Panc1 (cell line): Measurements from ENCODE around the gene EYA2. TPM values are rescaled to one million over a fixed set of nuclear protein-coding genes. Genes with fewer than 3 reads are reported as not detected.

Experiments used
- ATAC-seq: fragments of 200-7000 bp; cut with Tn5 transposase; 2 replicates; pipeline ENCODE4 v1.9.1; 2020; ENCODE audit warnings: mild to moderate bottlenecking, moderate library complexity
- BruUV-seq: library from RNA; stranded (reverse); fragments of 400-500 nt; replicated peaks from 2 replicates; lab custom pipeline; 2021; lab: Mats Ljungman, UMichigan
- CTCF ChIA-PET: fragments of 300-600 bp; sonication (Branson Sonifier 250); formaldehyde crosslinking; loops from one replicate; lab custom pipeline; 2022; ENCODE audit warnings: antibody characterized with exemption; lab: Charles Lee
- POLR2A ChIA-PET: fragments of 300-600 bp; sonication (Branson Sonifier 250); formaldehyde crosslinking; loops from one replicate; lab custom pipeline; 2022; ENCODE audit warnings: antibody characterized with exemption; lab: Charles Lee
- DNase-seq: peaks from one replicate; pipeline ENCODE4 v3.0.0-alpha.2; 2010; ENCODE audit warnings: low read depth, low spot score
- H3K27ac ChIP-seq: 2 replicates; pipeline ENCODE4 v1.5.1; 2011; ENCODE audit warnings: mild to moderate bottlenecking, low read length, inconsistent platforms
- H3K27me3 ChIP-seq: fragments of 200-500 bp; sonication (Bioruptor generic); 2 replicates; pipeline ENCODE4 v1.6.0; 2014; ENCODE audit warnings: low read length, inconsistent platforms; ENCODE audit not compliant: control insufficient read depth, insufficient read depth
- H3K36me3 ChIP-seq: fragments of 200-500 bp; sonication (Bioruptor generic); 2 replicates; pipeline ENCODE4 v1.5.1; 2014; ENCODE audit warnings: inconsistent platforms, mild to moderate bottlenecking, low read length, moderate library complexity; ENCODE audit not compliant: control insufficient read depth, insufficient read depth
- H3K4me1 ChIP-seq: 2 replicates; pipeline ENCODE4 v1.5.1; 2011; ENCODE audit warnings: inconsistent platforms, mild to moderate bottlenecking, low read length, moderate library complexity; ENCODE audit not compliant: control insufficient read depth, insufficient read depth
- H3K4me3 ChIP-seq, 2 experiments: 2 replicates each; pipeline ENCODE4 v1.5.1; 2011 to 2012; ENCODE audit warnings: low read depth in 2 of 2, low read length in 2 of 2, mild to moderate bottlenecking in 2 of 2, inconsistent platforms in 1 of 2, moderate library complexity in 1 of 2
- H3K9me3 ChIP-seq: fragments of 200-500 bp; sonication (Bioruptor generic); 2 replicates; pipeline ENCODE4 v1.5.1; 2014; ENCODE audit warnings: low read depth, mild to moderate bottlenecking, inconsistent platforms, low read length, moderate library complexity; ENCODE audit not compliant: control insufficient read depth, insufficient read depth
- POLR2AphosphoS5 ChIP-seq: IDR thresholded peaks from 2 replicates; pipeline ENCODE4 v1.6.1; 2012; ENCODE audit warnings: mild to moderate bottlenecking, low read depth, low read length, moderate library complexity
- SIN3A ChIP-seq: IDR thresholded peaks from 2 replicates; pipeline ENCODE4 v1.6.1; 2012; ENCODE audit warnings: low read depth, mild to moderate bottlenecking, low read length, moderate library complexity, borderline replicate concordance; ENCODE audit not compliant: insufficient read depth
- TCF7L2 ChIP-seq: IDR thresholded peaks from 2 replicates; pipeline ENCODE4 v1.6.1; 2011; ENCODE audit warnings: mild to moderate bottlenecking, low read depth, low read length, inconsistent platforms
- in situ Hi-C: cut with HindIII; loops from 2 replicates; pipeline ENCODE4 v1.10.0; 2016; ENCODE audit warnings: low sequenced_read_pairs, low pct_unique_long_range_greater_than_20kb
- intact Hi-C: fragments of 100-400 bp; cut with micrococcal nuclease; formaldehyde crosslinking; loops from one replicate; pipeline ENCODE4 v1.10.0; 2022; ENCODE audit not compliant: unreplicated experiment
- total RNA-seq: library from RNA; stranded (reverse); gene quantifications from one replicate; pipeline ENCODE4 v1.2.1, GENCODE V29; 2021; ENCODE audit not compliant: unreplicated experiment
- TF ChIP-seq, protein P1 (sequence below), 2 experiments: IDR thresholded peaks; 2 replicates each; pipeline ENCODE4 v1.6.1; 2011 to 2012; ENCODE audit warnings: low read depth in 2 of 2, control low read depth in 1 of 2, low read length in 1 of 2, mild to moderate bottlenecking in 1 of 2, moderate library complexity in 1 of 2; ENCODE audit not compliant: insufficient read depth in 1 of 2
- TF ChIP-seq, protein P2 (sequence below): fragments of 450-650 bp; IDR thresholded peaks from 2 replicates; pipeline ENCODE4 v1.5.1; 2017; ENCODE audit warnings: mild to moderate bottlenecking

The EYA2 gene
- total RNA-seq, 1 experiment from 2014 or later, result 1.9 TPM

GRCh38 chr20:46928580-46929132, 34.0 kb downstream of the EYA2 start:
- no TSS peak for BruUV-seq
- DNase-seq (no peak), ATAC-seq (no peak)
- TF ChIP-seq, protein P1, sequence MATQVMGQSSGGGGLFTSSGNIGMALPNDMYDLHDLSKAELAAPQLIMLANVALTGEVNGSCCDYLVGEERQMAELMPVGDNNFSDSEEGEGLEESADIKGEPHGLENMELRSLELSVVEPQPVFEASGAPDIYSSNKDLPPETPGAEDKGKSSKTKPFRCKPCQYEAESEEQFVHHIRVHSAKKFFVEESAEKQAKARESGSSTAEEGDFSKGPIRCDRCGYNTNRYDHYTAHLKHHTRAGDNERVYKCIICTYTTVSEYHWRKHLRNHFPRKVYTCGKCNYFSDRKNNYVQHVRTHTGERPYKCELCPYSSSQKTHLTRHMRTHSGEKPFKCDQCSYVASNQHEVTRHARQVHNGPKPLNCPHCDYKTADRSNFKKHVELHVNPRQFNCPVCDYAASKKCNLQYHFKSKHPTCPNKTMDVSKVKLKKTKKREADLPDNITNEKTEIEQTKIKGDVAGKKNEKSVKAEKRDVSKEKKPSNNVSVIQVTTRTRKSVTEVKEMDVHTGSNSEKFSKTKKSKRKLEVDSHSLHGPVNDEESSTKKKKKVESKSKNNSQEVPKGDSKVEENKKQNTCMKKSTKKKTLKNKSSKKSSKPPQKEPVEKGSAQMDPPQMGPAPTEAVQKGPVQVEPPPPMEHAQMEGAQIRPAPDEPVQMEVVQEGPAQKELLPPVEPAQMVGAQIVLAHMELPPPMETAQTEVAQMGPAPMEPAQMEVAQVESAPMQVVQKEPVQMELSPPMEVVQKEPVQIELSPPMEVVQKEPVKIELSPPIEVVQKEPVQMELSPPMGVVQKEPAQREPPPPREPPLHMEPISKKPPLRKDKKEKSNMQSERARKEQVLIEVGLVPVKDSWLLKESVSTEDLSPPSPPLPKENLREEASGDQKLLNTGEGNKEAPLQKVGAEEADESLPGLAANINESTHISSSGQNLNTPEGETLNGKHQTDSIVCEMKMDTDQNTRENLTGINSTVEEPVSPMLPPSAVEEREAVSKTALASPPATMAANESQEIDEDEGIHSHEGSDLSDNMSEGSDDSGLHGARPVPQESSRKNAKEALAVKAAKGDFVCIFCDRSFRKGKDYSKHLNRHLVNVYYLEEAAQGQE (IDR thresholded peaks at IDR 0.05; ENCODE audit: insufficient read depth in 1 of 2, low read depth in 2 of 2, low read length in 1 of 2), result no peak
- TF ChIP-seq POLR2AphosphoS5 (no peak), TCF7L2 (no peak), SIN3A (no peak)
- TF ChIP-seq, protein P2, sequence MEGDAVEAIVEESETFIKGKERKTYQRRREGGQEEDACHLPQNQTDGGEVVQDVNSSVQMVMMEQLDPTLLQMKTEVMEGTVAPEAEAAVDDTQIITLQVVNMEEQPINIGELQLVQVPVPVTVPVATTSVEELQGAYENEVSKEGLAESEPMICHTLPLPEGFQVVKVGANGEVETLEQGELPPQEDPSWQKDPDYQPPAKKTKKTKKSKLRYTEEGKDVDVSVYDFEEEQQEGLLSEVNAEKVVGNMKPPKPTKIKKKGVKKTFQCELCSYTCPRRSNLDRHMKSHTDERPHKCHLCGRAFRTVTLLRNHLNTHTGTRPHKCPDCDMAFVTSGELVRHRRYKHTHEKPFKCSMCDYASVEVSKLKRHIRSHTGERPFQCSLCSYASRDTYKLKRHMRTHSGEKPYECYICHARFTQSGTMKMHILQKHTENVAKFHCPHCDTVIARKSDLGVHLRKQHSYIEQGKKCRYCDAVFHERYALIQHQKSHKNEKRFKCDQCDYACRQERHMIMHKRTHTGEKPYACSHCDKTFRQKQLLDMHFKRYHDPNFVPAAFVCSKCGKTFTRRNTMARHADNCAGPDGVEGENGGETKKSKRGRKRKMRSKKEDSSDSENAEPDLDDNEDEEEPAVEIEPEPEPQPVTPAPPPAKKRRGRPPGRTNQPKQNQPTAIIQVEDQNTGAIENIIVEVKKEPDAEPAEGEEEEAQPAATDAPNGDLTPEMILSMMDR, result no peak
- H3K27me3 ChIP-seq, result no peaks in the 10 kb centered on the region
- H3K4me3 ChIP-seq, result no peak overlapping the region
- in situ Hi-C loops (no loop called here), intact Hi-C loops (no loop called here)
- H3K27ac ChIP-seq, result no peak overlapping the region
- H3K36me3 ChIP-seq, result no peaks in the 10 kb centered on the region
- ChIA-PET CTCF (no interaction called here), POLR2A (interaction anchor here (0.7 kb wide), 1 partner anchor 366 kb away, joined by 3 read pairs; no protein-coding TSS in a partner anchor)
- H3K4me1 ChIP-seq, result no peaks in the 10 kb centered on the region
- H3K9me3 ChIP-seq, result no peaks in the 10 kb centered on the region

GRCh38 chr20:46929902-46930301, 35.3 kb downstream of the EYA2 start:
- Histone ChIP-seq H3K36me3 (no peaks in the 10 kb centered on the region), H3K27me3 (no peaks in the 10 kb centered on the region), H3K4me3 (no peak overlapping the region), H3K27ac (no peak overlapping the region), H3K9me3 (no peaks in the 10 kb centered on the region), H3K4me1 (no peaks in the 10 kb centered on the region)
- CTCF ChIA-PET, result no interaction called here
- no TSS peak for BruUV-seq
- TF ChIP-seq TCF7L2, result no peak
- TF ChIP-seq, protein P1 (IDR thresholded peaks at IDR 0.05; ENCODE audit: insufficient read depth in 1 of 2, low read depth in 2 of 2, low read length in 1 of 2), result no peak
- no peak for TF ChIP-seq SIN3A
- TF ChIP-seq POLR2AphosphoS5, result no peak
- TF ChIP-seq, protein P2, result no peak
- no peak for ATAC-seq
- POLR2A ChIA-PET, result no interaction called here
- DNase-seq, result no peak
- intact Hi-C loops, result no loop called here
- in situ Hi-C loops, result no loop called here
